ENCODE data around the gene CAPN2.

CAPN2 gene

GRCh38 chr1:223703668-223704013, 8.7 kb upstream of the CAPN2 start:
- no peaks in the 10 kb centered on the region for H3F3A ChIP-seq (ENCODE audit: insufficient read depth, low read length)
- no peaks in the 10 kb centered on the region for H3K79me2 ChIP-seq (ENCODE audit: low read length)
- no peaks in the 10 kb centered on the region for H3K9me2 ChIP-seq (replicated peaks; ENCODE audit: insufficient read depth, low read length)
- no peak overlapping the region for H2AFZ ChIP-seq (ENCODE audit: low read length)
- no peak for TF ChIP-seq EZH2 (optimal IDR thresholded peaks at IDR 0.05; ENCODE audit: low read depth, low read length)
- TF ChIP-seq CTCF (IDR thresholded peaks at IDR 0.05; ENCODE audit: low read length) = no peak
- no peak for TF ChIP-seq EZH2phosphoT487 (IDR thresholded peaks at IDR 0.05; ENCODE audit: low read length)
- no peaks in the 10 kb centered on the region for H4K20me1 ChIP-seq (ENCODE audit: insufficient read depth, low read length)
- H3K27ac ChIP-seq (ENCODE audit: low read length) = no peak overlapping the region
- no peak for DNase-seq
- no peaks in the 10 kb centered on the region for H3K9me3 ChIP-seq (replicated peaks; ENCODE audit: insufficient read depth, low read length)
- H3K4me3 ChIP-seq (ENCODE audit: low read length) = no peak overlapping the region
- no peaks in the 10 kb centered on the region for H3K4me1 ChIP-seq (ENCODE audit: low read length)
- no peak overlapping the region for H3K4me2 ChIP-seq (ENCODE audit: low read depth, low read length)
- H3K36me3 ChIP-seq (replicated peaks; ENCODE audit: insufficient read depth, low read length) = no peaks in the 10 kb centered on the region
- no peaks in the 10 kb centered on the region for H3K27me3 ChIP-seq (replicated peaks; ENCODE audit: insufficient read depth, low read length)
- no peak overlapping the region for H3K9ac ChIP-seq (ENCODE audit: low read length)

- Histone ChIP-seq H3K36me3 (replicated peaks; ENCODE audit: insufficient read depth, low read length) (no peaks in the 10 kb centered on the region), H3K9me3 (replicated peaks; ENCODE audit: insufficient read depth, low read length) (no peaks in the 10 kb centered on the region), H4K20me1 (ENCODE audit: insufficient read depth, low read length) (no peaks in the 10 kb centered on the region), H3K4me1 (ENCODE audit: low read length) (no peaks in the 10 kb centered on the region), H3K79me2 (ENCODE audit: low read length) (no peaks in the 10 kb centered on the region), H2AFZ (ENCODE audit: low read length) (no peak overlapping the region), H3K9ac (ENCODE audit: low read length) (no peak overlapping the region), H3F3A (ENCODE audit: insufficient read depth, low read length) (no peaks in the 10 kb centered on the region), H3K27me3 (replicated peaks; ENCODE audit: insufficient read depth, low read length) (no peaks in the 10 kb centered on the region), H3K9me2 (replicated peaks; ENCODE audit: insufficient read depth, low read length) (no peaks in the 10 kb centered on the region), H3K4me3 (ENCODE audit: low read length) (no peak overlapping the region), H3K27ac (ENCODE audit: low read length) (no peak overlapping the region), H3K4me2 (ENCODE audit: low read depth, low read length) (no peak overlapping the region)
- DNase-seq = no peak
- TF ChIP-seq EZH2 (optimal IDR thresholded peaks at IDR 0.05; ENCODE audit: low read depth, low read length) = no peak
Measured at GRCh38 chr1:223704921-223705878, 7.1 kb upstream of the CAPN2 start.

GRCh38 chr1:223706077-223706973, 6.0 kb upstream of the CAPN2 start:
- TF ChIP-seq EZH2 (optimal IDR thresholded peaks at IDR 0.05; ENCODE audit: low read depth, low read length) = no peak
- TF ChIP-seq CTCF (IDR thresholded peaks at IDR 0.05; ENCODE audit: low read length) = no peak
- no peak for TF ChIP-seq EZH2phosphoT487 (IDR thresholded peaks at IDR 0.05; ENCODE audit: low read length)

More at GRCh38 chr1:223706077-223706973, 6.0 kb upstream of the CAPN2 start:
- no peak overlapping the region for H2AFZ ChIP-seq (ENCODE audit: low read length)
- no peaks in the 10 kb centered on the region for H3K9me3 ChIP-seq (replicated peaks; ENCODE audit: insufficient read depth, low read length)
- peaks cover 6% of the 10 kb centered on the region for H3F3A ChIP-seq (ENCODE audit: insufficient read depth, low read length)
- no peak overlapping the region for H3K27ac ChIP-seq (ENCODE audit: low read length)
- no peaks in the 10 kb centered on the region for H3K27me3 ChIP-seq (replicated peaks; ENCODE audit: insufficient read depth, low read length)
- H3K9ac ChIP-seq (ENCODE audit: low read length) = no peak overlapping the region
- no peaks in the 10 kb centered on the region for H3K9me2 ChIP-seq (replicated peaks; ENCODE audit: insufficient read depth, low read length)
- H3K36me3 ChIP-seq (replicated peaks; ENCODE audit: insufficient read depth, low read length) = no peaks in the 10 kb centered on the region
- no peak overlapping the region for H3K4me2 ChIP-seq (ENCODE audit: low read depth, low read length)
- no peak overlapping the region for H3K4me3 ChIP-seq (ENCODE audit: low read length)
- peaks cover 6% of the 10 kb centered on the region for H3K4me1 ChIP-seq (ENCODE audit: low read length)
- H3K79me2 ChIP-seq (ENCODE audit: low read length) = no peaks in the 10 kb centered on the region
- DNase-seq = no peak
- no peaks in the 10 kb centered on the region for H4K20me1 ChIP-seq (ENCODE audit: insufficient read depth, low read length)
